GM12864 (cell line): Measurements from ENCODE around the gene ANKS1B.
"Not testable (repeated sequence)": the region's sequence is repeated elsewhere in the genome, so short reads cannot be mapped to it uniquely, and the experiment has no call there.

Experiments used
- DNase-seq: peaks from one replicate; pipeline ENCODE4 v3.0.0-alpha.2; 2011; ENCODE audit warnings: low read depth
- H3K4me3 ChIP-seq: 2 replicates; pipeline ENCODE4 v1.5.1; 2011; ENCODE audit warnings: mild to moderate bottlenecking, low read depth, low read length, control low read depth
- TF ChIP-seq, protein P1 (sequence below): IDR thresholded peaks from 2 replicates; pipeline ENCODE4 v1.5.1; 2011; ENCODE audit warnings: low read depth, mild to moderate bottlenecking, moderate library complexity, low read length, control low read depth, inconsistent platforms; ENCODE audit errors: missing control alignments

The ANKS1B gene

DNA sequence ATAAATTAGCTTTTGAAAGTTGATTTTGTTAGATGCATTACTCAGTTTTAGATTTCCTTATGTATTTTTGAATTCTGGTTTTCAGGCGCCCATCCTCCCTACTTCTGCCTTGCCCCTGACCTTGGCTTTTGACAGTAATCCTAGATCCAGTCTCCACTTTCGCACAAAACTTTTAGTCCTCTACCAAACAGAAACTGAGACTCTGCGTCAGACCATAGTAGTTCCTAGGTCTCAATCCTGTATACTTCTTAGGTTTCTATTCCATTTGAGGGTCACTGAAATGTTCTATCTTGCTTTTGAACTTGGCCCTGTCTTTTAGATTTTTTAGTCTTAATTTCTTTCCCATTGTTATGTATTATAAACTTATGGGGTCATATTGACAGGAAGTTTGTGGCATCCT, 645.1 kb downstream of the ANKS1B start:
- DNase-seq = no peak
- no peak overlapping the region for H3K4me3 ChIP-seq
- TF ChIP-seq, protein P1, sequence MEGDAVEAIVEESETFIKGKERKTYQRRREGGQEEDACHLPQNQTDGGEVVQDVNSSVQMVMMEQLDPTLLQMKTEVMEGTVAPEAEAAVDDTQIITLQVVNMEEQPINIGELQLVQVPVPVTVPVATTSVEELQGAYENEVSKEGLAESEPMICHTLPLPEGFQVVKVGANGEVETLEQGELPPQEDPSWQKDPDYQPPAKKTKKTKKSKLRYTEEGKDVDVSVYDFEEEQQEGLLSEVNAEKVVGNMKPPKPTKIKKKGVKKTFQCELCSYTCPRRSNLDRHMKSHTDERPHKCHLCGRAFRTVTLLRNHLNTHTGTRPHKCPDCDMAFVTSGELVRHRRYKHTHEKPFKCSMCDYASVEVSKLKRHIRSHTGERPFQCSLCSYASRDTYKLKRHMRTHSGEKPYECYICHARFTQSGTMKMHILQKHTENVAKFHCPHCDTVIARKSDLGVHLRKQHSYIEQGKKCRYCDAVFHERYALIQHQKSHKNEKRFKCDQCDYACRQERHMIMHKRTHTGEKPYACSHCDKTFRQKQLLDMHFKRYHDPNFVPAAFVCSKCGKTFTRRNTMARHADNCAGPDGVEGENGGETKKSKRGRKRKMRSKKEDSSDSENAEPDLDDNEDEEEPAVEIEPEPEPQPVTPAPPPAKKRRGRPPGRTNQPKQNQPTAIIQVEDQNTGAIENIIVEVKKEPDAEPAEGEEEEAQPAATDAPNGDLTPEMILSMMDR = no peak

DNA sequence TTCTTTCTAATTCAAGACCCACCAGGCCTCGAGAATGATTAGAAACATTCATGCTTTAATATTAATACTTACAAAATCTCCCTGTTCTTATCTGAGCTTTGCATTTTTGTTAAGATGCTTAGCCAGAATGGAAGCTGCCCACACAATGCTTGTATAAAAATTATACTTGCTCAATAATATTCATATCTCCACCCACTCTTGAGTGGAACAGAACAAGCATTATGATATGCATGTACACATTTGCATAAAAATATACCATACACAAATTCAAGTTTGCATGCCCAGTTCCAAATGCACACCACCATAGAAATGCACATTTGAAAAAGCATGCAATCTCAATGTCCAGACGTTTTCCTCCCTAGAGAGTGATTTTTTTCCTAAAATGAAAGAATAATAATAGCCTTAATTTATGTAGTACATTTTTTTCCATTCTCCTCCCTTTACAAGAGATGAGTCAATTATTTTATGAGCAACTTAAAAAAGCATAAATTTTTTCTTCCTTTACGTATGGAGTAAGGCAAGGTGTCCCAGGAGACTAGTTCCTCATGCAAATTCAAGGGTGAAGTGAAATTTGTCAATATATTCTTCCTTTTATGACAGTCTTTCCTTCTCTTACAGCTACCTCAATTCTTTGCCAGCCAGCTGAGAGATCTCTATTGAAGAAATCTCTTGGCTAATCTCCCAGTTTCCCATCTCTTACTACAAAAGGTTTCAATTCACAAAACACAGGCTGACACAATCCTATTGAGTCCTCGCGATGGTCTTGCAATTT, 650.3 kb downstream of the ANKS1B start:
- TF ChIP-seq, protein P1 = no peak
- DNase-seq = no peak
- no peak overlapping the region for H3K4me3 ChIP-seq

DNA sequence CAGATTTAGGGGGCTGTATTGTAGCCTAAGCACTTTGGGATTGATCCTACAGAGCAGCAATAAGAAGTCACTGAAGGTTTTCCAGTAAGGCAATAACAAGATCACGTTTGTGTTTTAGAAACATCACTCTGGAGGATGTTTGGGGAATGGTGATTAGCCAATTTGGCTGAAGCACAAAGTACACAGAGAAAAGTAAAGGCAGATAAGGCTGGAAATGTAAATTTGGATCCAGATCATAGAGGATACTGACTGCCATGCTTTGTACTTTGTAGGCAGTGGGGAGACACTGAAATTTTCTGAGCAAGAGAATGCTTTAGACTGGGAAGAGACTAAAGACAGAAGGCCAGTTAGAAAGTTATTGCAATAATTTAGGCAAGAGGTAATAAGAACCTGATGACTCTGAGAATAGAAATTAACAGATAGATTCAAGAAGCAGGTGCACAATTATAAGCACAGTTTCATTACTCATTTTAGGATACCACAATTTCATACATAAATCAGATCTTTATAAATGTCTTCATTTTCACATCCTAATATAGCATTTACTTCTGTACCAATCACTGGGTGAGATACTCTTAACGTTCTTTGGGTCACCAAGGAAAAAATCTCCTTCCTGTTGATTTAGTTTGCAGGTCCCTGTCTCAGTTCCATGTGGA, 651.7 kb downstream of the ANKS1B start:
- no peak overlapping the region for H3K4me3 ChIP-seq
- no peak for DNase-seq
- TF ChIP-seq, protein P1 = no peak

DNA sequence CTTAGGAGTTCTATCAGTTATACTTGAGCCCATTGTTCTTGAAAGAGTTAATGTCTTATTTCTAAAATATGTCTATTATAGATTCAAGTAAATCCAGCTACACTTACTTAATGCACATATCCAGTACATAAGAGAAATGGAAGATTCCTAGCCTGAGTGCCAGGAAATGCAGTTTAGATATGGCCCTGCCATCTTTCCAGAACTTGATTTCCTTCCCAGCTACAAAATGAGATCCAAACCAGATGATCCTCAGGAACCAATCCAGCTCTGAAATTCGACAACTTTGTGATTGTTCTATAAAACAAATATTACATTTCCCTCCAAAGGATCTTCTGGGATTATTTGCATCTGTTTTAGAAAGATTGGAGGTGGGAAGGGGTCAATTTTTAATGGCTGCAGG, 654.5 kb downstream of the ANKS1B start:
- TF ChIP-seq, protein P1 = no peak
- DNase-seq = no peak
- no peak overlapping the region for H3K4me3 ChIP-seq

DNA sequence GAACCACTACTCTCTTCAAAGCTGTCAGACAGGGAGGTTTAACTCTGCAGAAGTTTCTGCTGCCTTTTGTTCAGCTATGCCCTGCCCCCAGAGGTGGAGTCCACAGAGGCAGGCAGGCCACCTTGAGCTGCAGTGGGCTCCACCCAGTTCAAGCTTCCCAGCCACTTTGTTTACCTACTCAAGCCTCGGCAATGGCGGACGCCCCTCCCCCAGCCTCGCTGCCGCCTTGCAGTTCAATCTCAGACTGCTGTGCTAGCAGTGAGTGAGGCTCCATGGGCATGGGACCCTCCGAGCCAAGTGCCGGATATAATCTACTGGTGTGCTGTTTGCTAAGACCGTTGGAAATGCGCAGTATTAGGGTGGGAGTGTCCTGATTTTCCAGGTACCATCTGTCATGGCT, 663.5 kb downstream of the ANKS1B start:
- not testable (repeated sequence) for DNase-seq, H3K4me3 ChIP-seq

DNA sequence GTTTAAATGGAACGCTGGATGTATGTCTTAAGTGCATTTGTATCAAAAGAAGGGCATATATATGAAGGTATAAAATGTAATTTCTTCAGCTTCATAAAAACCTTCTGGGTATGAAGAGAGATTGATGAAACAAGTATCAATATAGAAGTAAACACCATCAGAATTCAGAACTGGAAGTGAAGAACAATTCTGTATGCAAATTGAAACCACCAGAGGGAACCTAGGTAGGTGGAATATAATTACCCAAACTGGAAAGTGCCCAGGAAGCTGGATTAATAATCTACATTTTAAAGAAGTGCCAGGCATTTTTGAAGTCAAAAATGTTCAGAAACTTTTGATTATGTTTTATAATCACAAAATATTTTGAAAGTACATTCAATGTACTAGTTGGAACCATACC, 673.4 kb downstream of the ANKS1B start:
- H3K4me3 ChIP-seq = no peak overlapping the region
- TF ChIP-seq, protein P1 = no peak
- no peak for DNase-seq

DNA sequence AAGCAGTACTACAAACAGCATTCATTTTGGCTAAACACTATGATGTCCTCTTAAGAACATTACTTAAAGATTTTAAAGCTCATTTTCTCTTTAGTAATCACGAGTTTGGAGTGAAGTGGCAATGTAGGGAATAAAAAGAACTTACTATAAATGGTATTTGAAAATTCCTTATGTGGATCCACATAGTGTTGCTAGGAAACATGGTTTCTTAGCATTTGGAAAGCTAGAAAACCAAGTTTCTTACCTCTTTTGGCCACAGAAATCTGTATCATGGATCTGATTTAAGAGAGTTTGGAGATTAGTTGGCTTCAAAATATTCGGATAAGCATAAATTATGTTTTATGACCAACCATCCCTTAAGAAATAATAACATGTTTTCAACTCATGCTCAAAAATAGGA, 674.9 kb downstream of the ANKS1B start:
- no peak for DNase-seq
- TF ChIP-seq, protein P1 = no peak
- no peak overlapping the region for H3K4me3 ChIP-seq
